A549 (cell line): ENCODE results near the gene TRANK1. TPM values are rescaled to one million over a fixed set of nuclear protein-coding genes. Genes with fewer than 3 reads are reported as not detected.
"Not testable (repeated sequence)": the region's sequence is repeated elsewhere in the genome, so short reads cannot be mapped to it uniquely, and the experiment has no call there.

Source experiments
- ATAC-seq, 2 experiments: fragments of 200-7000 bp in 1 of 2; fragments of >200 bp in 1 of 2; cut with Nextera tagmentation in 1 of 2; cut with Tn5 transposase in 1 of 2; 3 replicates each; pipeline versions ENCODE4 v1.8.0 to v1.9.1; 2018 to 2020; ENCODE audit warnings: mild to moderate bottlenecking in 1 of 2, moderate library complexity in 1 of 2
- CTCF ChIA-PET: fragments of 300-600 bp; sonication (Branson Sonifier 250); formaldehyde crosslinking; extraction: SDS; loops from one replicate; lab custom pipeline; 2021; ENCODE audit warnings: antibody characterized with exemption, inconsistent platforms; lab: Yijun Ruan, JAX
- POLR2A ChIA-PET: fragments of 350-600 bp; formaldehyde crosslinking; extraction: SDS; loops from one replicate; lab custom pipeline; 2021; ENCODE audit warnings: antibody characterized with exemption, inconsistent platforms; lab: Yijun Ruan, JAX
- DNase-seq, 2 experiments: peaks; one replicate each; pipeline versions ENCODE4 v3.0.0 to v3.0.0-alpha.2; 2011 to 2016; ENCODE audit warnings: low read depth in 1 of 2, low spot score in 1 of 2
- FAIRE-seq: peaks from 2 replicates; lab custom pipeline; 2011; peaks lifted over from hg19 to GRCh38; lab: Jason Lieb, UNC
- H3K27ac ChIP-seq, 2 experiments: fragments of >200 bp; sonication (Bioruptor Twin); formaldehyde crosslinking; 3 replicates each; pipeline ENCODE4 v1.5.1; 2016 to 2017
- H3K4me1 ChIP-seq: fragments of >200 bp; sonication (Bioruptor Twin); formaldehyde crosslinking; 3 replicates; pipeline ENCODE4 v1.6.1; 2016
- H3K4me2 ChIP-seq: fragments of >200 bp; sonication (Bioruptor Twin); formaldehyde crosslinking; 3 replicates; pipeline ENCODE4 v1.6.1; 2016
- H3K4me3 ChIP-seq: fragments of >200 bp; sonication (Bioruptor Twin); formaldehyde crosslinking; 3 replicates; pipeline ENCODE4 v1.5.1; 2016
- H3K9me3 ChIP-seq: fragments of >200 bp; sonication (Bioruptor Twin); formaldehyde crosslinking; 3 replicates; pipeline ENCODE4 v1.6.1; 2016
- BHLHE40 ChIP-seq: IDR thresholded peaks from 2 replicates; pipeline ENCODE4 v1.6.1; 2012; ENCODE audit warnings: low read depth, low read length, inconsistent platforms
- CBX2 ChIP-seq: fragments of 200-600 bp; sonication (generic); IDR thresholded peaks from 2 replicates; pipeline ENCODE4 v1.6.1; 2016; ENCODE audit warnings: low read depth, mild to moderate bottlenecking, borderline replicate concordance
- CBX8 ChIP-seq: fragments of 200-600 bp; sonication (generic); IDR thresholded peaks from 2 replicates; pipeline ENCODE4 v1.6.1; 2016
- CHD2 ChIP-seq: fragments of 150-350 bp; IDR thresholded peaks from 2 replicates; pipeline ENCODE4 v1.6.1; 2014; ENCODE audit warnings: low read length; ENCODE audit not compliant: partially characterized antibody
- CHD4 ChIP-seq: fragments of 200-600 bp; sonication (generic); IDR thresholded peaks from 2 replicates; pipeline ENCODE4 v1.6.1; 2016; ENCODE audit warnings: antibody characterized with exemption, mild to moderate bottlenecking, borderline replicate concordance
- EHF ChIP-seq: fragments of 250-450 bp; sonication (Bioruptor Pico); IDR thresholded peaks from 2 replicates; pipeline ENCODE4 v1.5.0; 2020; ENCODE audit warnings: mild to moderate bottlenecking
- EHMT2 ChIP-seq: fragments of 200-600 bp; sonication (generic); IDR thresholded peaks from 2 replicates; pipeline ENCODE4 v1.6.1; 2016; ENCODE audit warnings: antibody characterized with exemption, low read depth, mild to moderate bottlenecking, moderate library complexity
- ELK1 ChIP-seq: fragments of 150-350 bp; IDR thresholded peaks from 2 replicates; pipeline ENCODE4 v1.6.1; 2014; ENCODE audit warnings: low read depth, mild to moderate bottlenecking, low read length
- FOSB ChIP-seq: fragments of 250-450 bp; sonication (Bioruptor Pico); IDR thresholded peaks from 2 replicates; pipeline ENCODE4 v1.5.0; 2020; ENCODE audit warnings: mild to moderate bottlenecking, moderate library complexity
- FOXS1 ChIP-seq: fragments of 250-450 bp; sonication (Bioruptor Pico); IDR thresholded peaks from 2 replicates; pipeline ENCODE4 v1.5.0; 2020; ENCODE audit warnings: mild to moderate bottlenecking, moderate library complexity
- GATA3 ChIP-seq: IDR thresholded peaks from 2 replicates; pipeline ENCODE4 v1.6.1; 2012; ENCODE audit warnings: borderline replicate concordance
- HMGXB4 ChIP-seq: fragments of 250-450 bp; sonication (Bioruptor Pico); IDR thresholded peaks from 2 replicates; pipeline ENCODE4 v1.5.0; 2021; ENCODE audit warnings: mild to moderate bottlenecking, moderate library complexity, borderline replicate concordance
- HOXB13 ChIP-seq: fragments of 250-450 bp; sonication (Bioruptor Pico); IDR thresholded peaks from 2 replicates; pipeline ENCODE4 v1.5.0; 2020; ENCODE audit warnings: low read depth, mild to moderate bottlenecking, moderate library complexity
- JUN ChIP-seq, 2 experiments: fragments of >200 bp; sonication (Bioruptor Twin); formaldehyde crosslinking; IDR thresholded peaks; 2 replicates in 1 of 2; 3 replicates in 1 of 2; pipeline ENCODE4 v1.6.1; 2016 to 2017
- JUNB ChIP-seq: fragments of >200 bp; sonication (Bioruptor Twin); formaldehyde crosslinking; IDR thresholded peaks from 2 replicates; pipeline ENCODE4 v1.6.1; 2016
- KDM5A ChIP-seq: fragments of 200-600 bp; sonication (generic); IDR thresholded peaks from 2 replicates; pipeline ENCODE4 v1.6.1; 2016; ENCODE audit warnings: antibody characterized with exemption, mild to moderate bottlenecking
- NFE2L2 ChIP-seq: fragments of 150-350 bp; conservative IDR thresholded peaks from 2 replicates; pipeline ENCODE4 v1.6.1; 2014; ENCODE audit warnings: low read length
- NPAS2 ChIP-seq: fragments of 250-450 bp; sonication (Bioruptor Pico); IDR thresholded peaks from 2 replicates; pipeline ENCODE4 v1.8.0; 2022; ENCODE audit warnings: mild to moderate bottlenecking, moderate library complexity, borderline replicate concordance
- PHF8 ChIP-seq: fragments of 200-600 bp; sonication (generic); IDR thresholded peaks from 2 replicates; pipeline ENCODE4 v1.6.1; 2016; ENCODE audit warnings: low read depth, mild to moderate bottlenecking, antibody characterized with exemption, moderate library complexity, borderline replicate concordance
- RARB ChIP-seq: fragments of 250-450 bp; sonication (Bioruptor Pico); IDR thresholded peaks from 2 replicates; pipeline ENCODE4 v1.8.0; 2021; ENCODE audit warnings: mild to moderate bottlenecking, moderate library complexity
- RCOR1 ChIP-seq: fragments of 150-350 bp; IDR thresholded peaks from 2 replicates; pipeline ENCODE4 v1.6.1; 2014; ENCODE audit warnings: antibody characterized with exemption, low read length, low read depth
- REST ChIP-seq: fragments of 200-600 bp; sonication (generic); IDR thresholded peaks from 2 replicates; pipeline ENCODE4 v1.6.1; 2016; ENCODE audit warnings: antibody characterized with exemption, mild to moderate bottlenecking, moderate library complexity
- RNF2 ChIP-seq: fragments of 200-600 bp; sonication (generic); IDR thresholded peaks from 2 replicates; pipeline ENCODE4 v1.6.1; 2016; ENCODE audit warnings: low read depth, mild to moderate bottlenecking, antibody characterized with exemption, moderate library complexity, borderline replicate concordance
- SMC3 ChIP-seq: fragments of >200 bp; sonication (Bioruptor Twin); formaldehyde crosslinking; IDR thresholded peaks from 3 replicates; pipeline ENCODE4 v1.6.1; 2018; ENCODE audit warnings: inconsistent platforms
- TFCP2L1 ChIP-seq: fragments of 250-450 bp; sonication (Bioruptor Pico); IDR thresholded peaks from 2 replicates; pipeline ENCODE4 v1.5.0; 2021; ENCODE audit warnings: mild to moderate bottlenecking
- ZNF302 ChIP-seq: fragments of 250-450 bp; sonication (Bioruptor Pico); IDR thresholded peaks from 2 replicates; pipeline ENCODE4 v1.9.0; 2021; ENCODE audit warnings: inconsistent platforms, mild to moderate bottlenecking, moderate library complexity
- ZSCAN20 ChIP-seq: fragments of 250-450 bp; sonication (Bioruptor Pico); IDR thresholded peaks from 2 replicates; pipeline ENCODE4 v1.8.0; 2022; ENCODE audit warnings: mild to moderate bottlenecking, moderate library complexity
- WGBS: methylation state at CpG from one replicate; pipeline ENCODE4 v1.1.6; 2017; ENCODE audit errors: missing lambda C conversion rate; 5-methylcytosine and 5-hydroxymethylcytosine counted together
- polyA plus RNA-seq, 4 experiments: library from polyadenylated mRNA; depleted of rRNA in 3 of 4; stranded (reverse); fragments of >200 nt; fragmentation: RNase III in 1 of 4; extraction: RNeasy Plus Mini Kit Qiagen cat#74134 plus additional on column Dnase treatment in 1 of 4; gene quantifications; 2 replicates in 3 of 4; 3 replicates in 1 of 4; pipeline ENCODE4 v1.2.3, GENCODE V29; 2011 to 2017

The TRANK1 gene
- polyA plus RNA-seq, 2 of the 4 experiments (the other 2 are of a cell fraction), result 0.58 to 3.2 TPM

GRCh38 chr3:36933540-36934296 is 11.1 kb downstream of the TRANK1 start:
- POLR2A ChIA-PET, result no interaction called here
- H3K4me1 ChIP-seq, result 0 out of 3 replicates have a peak, but pooled peaks cover 3% of the 10 kb centered on the region
- no peak for TF ChIP-seq FOXS1
- TF ChIP-seq ELK1, result no peak
- TF ChIP-seq BHLHE40, result no peak
- no peak for TF ChIP-seq NPAS2
- no peak for TF ChIP-seq JUN (IDR thresholded peaks at IDR 0.05)
- TF ChIP-seq CBX2, result no peak
- no peak for TF ChIP-seq ZNF302 (CRISPR knock-in tag)
- no peak for TF ChIP-seq CBX8
- TF ChIP-seq TFCP2L1 (CRISPR knock-in tag), result no peak
- no peak for TF ChIP-seq RCOR1
- TF ChIP-seq KDM5A, result no peak
- TF ChIP-seq CHD4, result no peak
- TF ChIP-seq SMC3, result no peak
- no peak for TF ChIP-seq FOSB (CRISPR knock-in tag)
- no peak for TF ChIP-seq JUNB
- TF ChIP-seq NFE2L2, result no peak
- no peak for TF ChIP-seq GATA3
- TF ChIP-seq RARB, result no peak
- no peak for TF ChIP-seq HOXB13 (CRISPR knock-in tag)
- TF ChIP-seq, all 56 proteins: peak for 0
- no peak overlapping the region for H3K4me2 ChIP-seq
- H3K9me3 ChIP-seq, result no peaks in the 10 kb centered on the region
- peak overlapping the region; percentile 39 to 46; a peak in 4 of 6 replicates for H3K27ac ChIP-seq
- CTCF ChIA-PET, result interaction anchor here (0.6 to 2.4 kb wide), 4 partner anchors 11 to 150 kb away, joined by 4 to 7 read pairs (median 4); no protein-coding TSS in a partner anchor
- H3K4me3 ChIP-seq, result no peak overlapping the region
- DNase-seq, result no peak
- no peak for FAIRE-seq
- no peak for ATAC-seq

- H3K4me3 ChIP-seq, H3K9me3 ChIP-seq, H3K4me2 ChIP-seq, ATAC-seq, DNase-seq, POLR2A ChIA-PET, H3K27ac ChIP-seq, H3K4me1 ChIP-seq, FAIRE-seq: not testable (repeated sequence)
- CTCF ChIA-PET, result interaction anchor here (1.0 kb wide), 1 partner anchor 26 kb away, joined by 3 read pairs; no protein-coding TSS in a partner anchor
- WGBS, result 63% methylated on average over 1 of the region's 1 CpG
These were observed 13.4 kb downstream of the TRANK1 start for GRCh38 chr3:36931424-36931823.

- ChIA-PET CTCF (interaction anchor here (0.6 to 2.2 kb wide), 2 partner anchors 19 to 30 kb away, joined by 3 to 7 read pairs; no protein-coding TSS in a partner anchor), POLR2A (no interaction called here)
- Histone ChIP-seq H3K4me3 (no peak overlapping the region), H3K27ac (no peak overlapping the region), H3K4me1 (0 out of 3 replicates have a peak, but pooled peaks cover 3% of the 10 kb centered on the region), H3K4me2 (no peak overlapping the region), H3K9me3 (no peaks in the 10 kb centered on the region)
- TF ChIP-seq FOXS1 (no peak), RNF2 (no peak), SMC3 (no peak), EHF (CRISPR knock-in tag) (no peak), PHF8 (no peak), EHMT2 (no peak), CHD2 (no peak), ZSCAN20 (CRISPR knock-in tag) (no peak), JUNB (no peak), HMGXB4 (CRISPR knock-in tag) (no peak), REST (no peak), CBX2 (no peak)
- FAIRE-seq (no peak), ATAC-seq (no peak), DNase-seq (no peak)
- 45% methylated on average over 1 of the region's 1 CpG for WGBS
These were observed 16.6 kb downstream of the TRANK1 start for GRCh38 chr3:36928220-36928619.
